Fibroblast of lung (primary cell): Measurements from ENCODE around the gene WNT3. TPM values are rescaled to one million over a fixed set of nuclear protein-coding genes. Genes with fewer than 3 reads are reported as not detected.
A peak's percentile ranks its signal among the peaks of the same experiment; 100 is the strongest.

Source experiments
- DNase-seq, 2 donors: peaks; one replicate each; pipeline versions ENCODE4 v3.0.0 to v3.0.0-alpha.2; 2010; ENCODE audit warnings: low read depth in 2 of 2
- H2AFZ ChIP-seq: 2 replicates; pipeline ENCODE4 v1.5.1; 2012; ENCODE audit warnings: low read length, control low read depth, inconsistent platforms
- H3K27ac ChIP-seq: 2 replicates; pipeline ENCODE4 v1.5.1; 2011; ENCODE audit warnings: low read length, control low read depth; ENCODE audit not compliant: insufficient read depth
- H3K27me3 ChIP-seq: 2 replicates; pipeline ENCODE4 v1.5.1; 2011; ENCODE audit warnings: mild to moderate bottlenecking, low read length; ENCODE audit not compliant: control insufficient read depth, insufficient read depth
- H3K36me3 ChIP-seq: 2 replicates; pipeline ENCODE4 v1.5.1; 2011; ENCODE audit warnings: low read length; ENCODE audit not compliant: control insufficient read depth, insufficient read depth
- H3K4me1 ChIP-seq: 2 replicates; pipeline ENCODE4 v1.5.1; 2011; ENCODE audit warnings: low read length; ENCODE audit not compliant: control insufficient read depth, insufficient read depth; ENCODE audit errors: extremely low read depth
- H3K4me2 ChIP-seq: 2 replicates; pipeline ENCODE4 v1.5.1; 2011; ENCODE audit warnings: low read length, control low read depth; ENCODE audit not compliant: insufficient read depth; ENCODE audit errors: extremely low read depth
- H3K4me3 ChIP-seq, 4 experiments: fragments of 200-600 bp in 1 of 4; sonication (generic) in 1 of 4; replicated peaks in 1 of 4; 2 replicates each; pipeline ENCODE4 v1.5.1; 2011 to 2016; ENCODE audit warnings: low read length in 4 of 4, low read depth in 3 of 4, mild to moderate bottlenecking in 3 of 4, control low read depth in 2 of 4, inconsistent platforms in 1 of 4, mixed read lengths in 1 of 4; ENCODE audit not compliant: insufficient read depth in 1 of 4; ENCODE audit errors: control extremely low read depth in 1 of 4
- H3K79me2 ChIP-seq: 2 replicates; pipeline ENCODE4 v1.5.1; 2012; ENCODE audit warnings: mild to moderate bottlenecking, low read length, inconsistent platforms; ENCODE audit not compliant: control insufficient read depth, insufficient read depth
- H3K9ac ChIP-seq: 2 replicates; pipeline ENCODE4 v1.5.1; 2011; ENCODE audit warnings: mild to moderate bottlenecking, low read length, control low read depth; ENCODE audit not compliant: insufficient read depth
- H3K9me3 ChIP-seq: 2 replicates; pipeline ENCODE4 v1.5.1; 2012; ENCODE audit warnings: low read depth, low read length; ENCODE audit not compliant: control insufficient read depth, insufficient read depth
- H4K20me1 ChIP-seq: 2 replicates; pipeline ENCODE4 v1.5.1; 2011; ENCODE audit warnings: low read length; ENCODE audit not compliant: control insufficient read depth, insufficient read depth; ENCODE audit errors: extremely low read depth
- EZH2 ChIP-seq: IDR thresholded peaks from 2 replicates; pipeline ENCODE4 v1.5.1; 2012; ENCODE audit warnings: low read length, control low read depth, mild to moderate bottlenecking; ENCODE audit errors: missing control alignments
- polyA plus RNA-seq, 2 donors: library from polyadenylated mRNA; depleted of rRNA in 1 of 2; stranded (reverse) in 1 of 2; unstranded in 1 of 2; fragments of >200 nt; gene quantifications; 2 replicates each; pipeline ENCODE4 v1.2.1, GENCODE V29; 2011 to 2012; ENCODE audit warnings: missing spikeins in 1 of 2
- total RNA-seq: library from RNA; depleted of rRNA; stranded (reverse); fragments of >200 nt; gene quantifications from 2 replicates; pipeline ENCODE4 v1.2.1, GENCODE V29; 2014
- TF ChIP-seq, protein P1 (sequence below), 2 donors: IDR thresholded peaks in 1 of 2; conservative IDR thresholded peaks in 1 of 2; 1 replicate in 1 of 2; 2 replicates in 1 of 2; pipeline ENCODE4 v1.5.1; 2011 to 2012; ENCODE audit warnings: low read length in 2 of 2, control low read depth in 1 of 2, inconsistent platforms in 1 of 2, low read depth in 1 of 2, mild to moderate bottlenecking in 1 of 2

Gene WNT3
- total and polyA plus RNA-seq, 2 donors (not counting 1 experiment from before 2014, with no cell fraction given), result 1.3 to 1.5 TPM

DNA sequence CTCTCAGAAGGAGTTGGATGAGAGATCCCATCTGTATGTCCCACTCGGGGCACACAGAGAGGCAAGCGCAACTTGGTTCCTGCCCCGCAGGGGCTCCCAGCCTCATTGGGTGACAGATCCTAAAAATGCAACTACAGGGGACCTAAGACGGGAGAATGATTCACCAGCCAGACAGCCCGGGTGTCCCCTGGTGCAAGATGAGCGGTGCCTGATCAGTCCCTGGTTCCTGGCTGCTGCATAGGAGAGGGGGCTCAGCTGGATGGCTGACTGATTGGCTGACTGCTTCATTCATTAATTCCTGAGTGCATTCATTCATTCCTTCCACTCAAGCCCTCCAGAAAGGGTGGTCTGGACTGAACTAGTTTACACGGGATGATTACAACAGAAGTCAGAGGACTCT lies 22.0 kb downstream of the WNT3 start:
- Histone ChIP-seq H3K36me3 (no peaks in the 10 kb centered on the region), H4K20me1 (no peaks in the 10 kb centered on the region), H3K4me2 (no peak overlapping the region), H3K27ac (no peak overlapping the region), H3K9ac (no peak overlapping the region), H3K9me3 (no peaks in the 10 kb centered on the region), H3K4me1 (no peaks in the 10 kb centered on the region), H3K79me2 (no peaks in the 10 kb centered on the region), H3K4me3 (no peak overlapping the region), H3K27me3 (peaks cover 26% of the 10 kb centered on the region), H2AFZ (no peak overlapping the region)
- TF ChIP-seq, protein P1, sequence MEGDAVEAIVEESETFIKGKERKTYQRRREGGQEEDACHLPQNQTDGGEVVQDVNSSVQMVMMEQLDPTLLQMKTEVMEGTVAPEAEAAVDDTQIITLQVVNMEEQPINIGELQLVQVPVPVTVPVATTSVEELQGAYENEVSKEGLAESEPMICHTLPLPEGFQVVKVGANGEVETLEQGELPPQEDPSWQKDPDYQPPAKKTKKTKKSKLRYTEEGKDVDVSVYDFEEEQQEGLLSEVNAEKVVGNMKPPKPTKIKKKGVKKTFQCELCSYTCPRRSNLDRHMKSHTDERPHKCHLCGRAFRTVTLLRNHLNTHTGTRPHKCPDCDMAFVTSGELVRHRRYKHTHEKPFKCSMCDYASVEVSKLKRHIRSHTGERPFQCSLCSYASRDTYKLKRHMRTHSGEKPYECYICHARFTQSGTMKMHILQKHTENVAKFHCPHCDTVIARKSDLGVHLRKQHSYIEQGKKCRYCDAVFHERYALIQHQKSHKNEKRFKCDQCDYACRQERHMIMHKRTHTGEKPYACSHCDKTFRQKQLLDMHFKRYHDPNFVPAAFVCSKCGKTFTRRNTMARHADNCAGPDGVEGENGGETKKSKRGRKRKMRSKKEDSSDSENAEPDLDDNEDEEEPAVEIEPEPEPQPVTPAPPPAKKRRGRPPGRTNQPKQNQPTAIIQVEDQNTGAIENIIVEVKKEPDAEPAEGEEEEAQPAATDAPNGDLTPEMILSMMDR (conservative IDR thresholded peaks at IDR 0.05 in 1 of 2, IDR thresholded peaks at IDR 0.05 in 1 of 2; ENCODE audit: low read depth in 1 of 2, low read length in 2 of 2), result no peak
- no peak for TF ChIP-seq EZH2
- no peak for DNase-seq

DNA sequence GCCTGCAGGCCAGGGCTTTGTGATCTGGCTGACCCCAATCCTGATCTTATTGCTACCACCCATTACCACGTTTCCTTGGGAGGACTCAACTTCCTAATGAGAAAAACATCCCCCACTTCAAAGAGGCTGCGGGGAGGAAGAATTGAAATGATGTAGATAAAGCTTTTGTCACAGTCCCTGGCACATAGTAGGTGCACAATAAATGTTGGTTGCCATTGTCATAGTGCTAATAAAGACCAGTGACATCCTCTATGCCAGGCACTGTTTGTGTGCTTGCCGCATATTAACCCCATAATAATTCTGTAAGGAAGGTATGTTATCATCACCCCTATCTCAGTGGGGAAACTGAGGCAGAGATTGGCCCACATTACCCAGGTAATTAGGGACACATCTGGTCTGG lies 22.4 kb downstream of the WNT3 start:
- Histone ChIP-seq H3K4me3 (no peak overlapping the region), H2AFZ (no peak overlapping the region), H3K79me2 (no peaks in the 10 kb centered on the region), H3K9me3 (no peaks in the 10 kb centered on the region), H3K27me3 (peaks cover 26% of the 10 kb centered on the region), H3K4me1 (no peaks in the 10 kb centered on the region), H4K20me1 (no peaks in the 10 kb centered on the region), H3K9ac (no peak overlapping the region), H3K4me2 (no peak overlapping the region), H3K27ac (no peak overlapping the region), H3K36me3 (no peaks in the 10 kb centered on the region)
- TF ChIP-seq, protein P1 (conservative IDR thresholded peaks at IDR 0.05 in 1 of 2, IDR thresholded peaks at IDR 0.05 in 1 of 2; ENCODE audit: low read depth in 1 of 2, low read length in 2 of 2), result no peak
- no peak for TF ChIP-seq EZH2
- no peak for DNase-seq

DNA sequence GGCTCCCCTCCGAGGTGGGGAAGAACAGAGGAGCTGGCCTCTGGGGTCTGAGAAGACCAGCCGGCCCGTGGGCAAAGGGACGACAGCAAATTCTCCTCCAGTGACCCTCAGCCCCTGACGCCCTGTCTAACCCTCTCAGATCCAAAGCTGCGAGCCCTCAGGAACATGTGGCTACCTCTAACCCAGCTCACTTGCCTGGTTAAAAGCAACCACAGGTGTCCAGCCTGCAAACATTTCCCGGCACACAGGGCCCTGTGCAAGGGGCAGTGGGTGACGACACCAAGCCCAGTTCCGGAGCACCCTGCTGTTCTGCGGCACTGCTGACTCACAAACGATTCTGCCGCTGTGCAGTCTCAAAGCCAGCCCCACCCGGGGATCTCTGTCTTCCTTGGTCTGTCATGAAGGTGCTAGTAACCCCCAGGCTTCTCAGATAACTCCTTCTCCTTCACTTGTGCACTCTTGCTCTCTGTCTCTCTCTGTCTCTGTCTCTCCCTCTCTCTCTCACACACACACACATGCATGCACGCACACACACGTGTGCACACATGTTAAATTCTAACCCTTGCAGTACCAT lies 23.0 kb downstream of the WNT3 start:
- no peak overlapping the region for H3K27ac ChIP-seq
- DNase-seq, result peak in 1 of 2 donors; percentile 26
- H4K20me1 ChIP-seq, result no peaks in the 10 kb centered on the region
- no peaks in the 10 kb centered on the region for H3K79me2 ChIP-seq
- H3K4me2 ChIP-seq, result no peak overlapping the region
- H3K4me3 ChIP-seq, result no peak overlapping the region
- TF ChIP-seq, protein P1 (conservative IDR thresholded peaks at IDR 0.05 in 1 of 2, IDR thresholded peaks at IDR 0.05 in 1 of 2; ENCODE audit: low read depth in 1 of 2, low read length in 2 of 2), result no peak
- no peak for TF ChIP-seq EZH2
- peaks cover 22% of the 10 kb centered on the region for H3K27me3 ChIP-seq
- no peaks in the 10 kb centered on the region for H3K4me1 ChIP-seq
- H3K9ac ChIP-seq, result no peak overlapping the region
- no peak overlapping the region for H2AFZ ChIP-seq
- H3K36me3 ChIP-seq, result no peaks in the 10 kb centered on the region
- no peaks in the 10 kb centered on the region for H3K9me3 ChIP-seq
